Activated naive CD8-positive, alpha-beta T cell treated with anti-CD3 and anti-CD28 coated beads, Interleukin-2, amount 10 ng/mL, durations not matched to agents 7 days and 5 days (primary cell): Measurements from ENCODE around the gene ACYP2. TPM values are rescaled to one million over a fixed set of nuclear protein-coding genes. Genes with fewer than 3 reads are reported as not detected.
A peak's percentile ranks its signal among the peaks of the same experiment; 100 is the strongest.
"Not testable (repeated sequence)": the region's sequence is repeated elsewhere in the genome, so short reads cannot be mapped to it uniquely, and the experiment has no call there.

Experiments used
- ATAC-seq: fragments of 150-1000 bp; cut with Tn5 transposase; one replicate; pipeline ENCODE4 v1.10.0; 2021; ENCODE audit warnings: low read depth, moderate library complexity
- POLR2A ChIA-PET: fragments of 350-600 bp; sonication (Branson Sonifier 250); formaldehyde crosslinking; loops from one replicate; lab custom pipeline; 2021; ENCODE audit warnings: antibody characterized with exemption; lab: Charles Lee
- DNase-seq: peaks from one replicate; pipeline ENCODE4 v3.0.0; 2021
- H3K27ac Mint-ChIP-seq: one replicate; pipeline ENCODE4 v1.8.0; 2022; ENCODE audit warnings: mild to moderate bottlenecking, mixed read lengths
- H3K27me3 Mint-ChIP-seq: one replicate; pipeline ENCODE4 v1.8.0; 2022; ENCODE audit warnings: mild to moderate bottlenecking, moderate library complexity, mixed read lengths
- H3K36me3 Mint-ChIP-seq: one replicate; pipeline ENCODE4 v1.8.0; 2021; ENCODE audit warnings: mild to moderate bottlenecking, mixed read lengths
- H3K4me1 Mint-ChIP-seq: one replicate; pipeline ENCODE4 v1.8.0; 2021; ENCODE audit warnings: mixed read lengths
- H3K4me3 Mint-ChIP-seq: one replicate; pipeline ENCODE4 v1.8.0; 2022; ENCODE audit warnings: mild to moderate bottlenecking, moderate library complexity, mixed read lengths
- H3K9me3 Mint-ChIP-seq: one replicate; pipeline ENCODE4 v1.8.0; 2021; ENCODE audit warnings: mixed read lengths
- total RNA-seq, 2 experiments: library from RNA; stranded (reverse); gene quantifications; one replicate each; pipeline ENCODE4 v1.2.3, GENCODE V29; 2021

Gene ACYP2
- total RNA-seq, 2 experiments from 2014 or later = 13.9 TPM

DNA sequence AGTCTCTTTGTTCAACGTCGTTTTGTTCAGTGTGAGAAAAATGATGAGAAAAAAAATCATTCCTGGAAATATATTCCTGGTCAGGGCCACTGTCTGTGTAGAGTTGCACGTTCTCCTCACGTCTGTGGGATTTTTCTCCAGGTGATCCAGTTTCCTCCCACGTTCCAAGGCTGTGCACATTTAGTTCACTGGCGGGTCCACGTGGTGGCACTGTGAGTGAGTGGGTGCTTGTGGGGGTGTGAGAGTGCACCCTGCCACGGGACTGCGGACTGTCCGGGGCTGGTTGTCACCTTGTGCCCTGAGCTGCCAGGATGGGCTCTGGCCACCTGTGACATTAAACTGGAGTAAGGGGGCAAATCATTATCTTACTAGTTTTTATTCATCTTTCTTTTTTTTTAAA is 30.3 kb upstream of the ACYP2 start:
- no peak for DNase-seq
- Mint-ChIP-seq H3K27me3 (no peaks in the 10 kb centered on the region), H3K9me3 (no peaks in the 10 kb centered on the region), H3K27ac (no peak overlapping the region), H3K4me1 (peaks cover 5% of the 10 kb centered on the region), H3K36me3 (peaks cover 2% of the 10 kb centered on the region), H3K4me3 (no peak overlapping the region)
- POLR2A ChIA-PET = no interaction called here
- no peak for ATAC-seq

- POLR2A ChIA-PET = no interaction called here
These were observed 29.3 kb upstream of the ACYP2 start for GRCh38 chr2:54086157-54086556.

GRCh38 chr2:54088191-54088634 is 27.2 kb upstream of the ACYP2 start:
- Mint-ChIP-seq H3K4me1 (peaks cover 5% of the 10 kb centered on the region), H3K27me3 (no peaks in the 10 kb centered on the region), H3K36me3 (no peaks in the 10 kb centered on the region), H3K9me3 (no peaks in the 10 kb centered on the region), H3K4me3 (no peak overlapping the region), H3K27ac (no peak overlapping the region)
- DNase-seq = no peak
- ATAC-seq = no peak
- POLR2A ChIA-PET = no interaction called here

More at GRCh38 chr2:54086157-54086556, 29.3 kb upstream of the ACYP2 start:
- peaks cover 2% of the 10 kb centered on the region for H3K36me3 Mint-ChIP-seq
- H3K27me3 Mint-ChIP-seq = no peaks in the 10 kb centered on the region
- ATAC-seq = no peak
- H3K4me1 Mint-ChIP-seq = peaks cover 5% of the 10 kb centered on the region
- no peak for DNase-seq
- H3K27ac Mint-ChIP-seq = no peak overlapping the region
- no peaks in the 10 kb centered on the region for H3K9me3 Mint-ChIP-seq
- H3K4me3 Mint-ChIP-seq = no peak overlapping the region

GRCh38 chr2:54088719-54089118 is 26.7 kb upstream of the ACYP2 start:
- H3K36me3 Mint-ChIP-seq = no peaks in the 10 kb centered on the region
- H3K27me3 Mint-ChIP-seq = no peaks in the 10 kb centered on the region
- DNase-seq = no peak
- H3K4me3 Mint-ChIP-seq = no peak overlapping the region
- no peak overlapping the region for H3K27ac Mint-ChIP-seq
- H3K4me1 Mint-ChIP-seq = peaks cover 6% of the 10 kb centered on the region
- H3K9me3 Mint-ChIP-seq = no peaks in the 10 kb centered on the region
- POLR2A ChIA-PET = no interaction called here
- no peak for ATAC-seq

DNA sequence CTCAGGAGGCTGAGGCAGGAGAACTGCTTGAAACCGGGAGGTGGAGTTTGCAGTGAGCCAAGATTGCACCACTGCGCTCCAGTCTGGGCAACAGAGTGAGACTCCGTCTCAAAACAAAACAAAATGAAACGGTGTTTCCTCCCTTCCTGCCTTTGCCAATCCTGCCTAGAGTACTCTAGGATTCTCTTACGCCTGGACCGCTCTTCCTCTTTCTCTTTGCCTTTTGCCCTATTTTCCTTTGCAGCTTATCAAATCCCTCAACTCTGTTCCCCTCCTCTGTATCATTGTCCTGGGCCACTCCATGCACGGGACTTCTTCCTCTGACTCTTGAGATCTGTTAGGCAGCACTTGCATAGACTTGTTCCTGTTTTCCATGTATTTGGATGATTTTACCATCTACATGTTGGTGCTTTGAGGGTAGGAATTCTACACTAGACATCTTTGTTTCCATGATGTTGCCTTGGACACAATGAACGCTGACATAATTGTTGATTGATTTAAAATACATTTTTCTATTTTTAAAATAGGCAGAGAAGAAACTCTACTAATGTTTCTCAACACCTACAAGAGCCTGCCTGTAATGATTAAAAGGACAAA is 24.8 kb upstream of the ACYP2 start:
- H3K4me1 Mint-ChIP-seq = peaks cover 6% of the 10 kb centered on the region
- peaks cover 1% of the 10 kb centered on the region for H3K9me3 Mint-ChIP-seq
- H3K27me3 Mint-ChIP-seq = no peaks in the 10 kb centered on the region
- POLR2A ChIA-PET = no interaction called here
- no peak overlapping the region for H3K4me3 Mint-ChIP-seq
- ATAC-seq = no peak
- no peak for DNase-seq
- no peak overlapping the region for H3K27ac Mint-ChIP-seq
- H3K36me3 Mint-ChIP-seq = no peaks in the 10 kb centered on the region

GRCh38 chr2:54092940-54093339 is 22.5 kb upstream of the ACYP2 start:
- no peak overlapping the region for H3K27ac Mint-ChIP-seq
- no peaks in the 10 kb centered on the region for H3K36me3 Mint-ChIP-seq
- POLR2A ChIA-PET = no interaction called here
- H3K27me3 Mint-ChIP-seq = no peaks in the 10 kb centered on the region
- peaks cover 1% of the 10 kb centered on the region for H3K9me3 Mint-ChIP-seq
- no peak for ATAC-seq
- no peak for DNase-seq
- H3K4me3 Mint-ChIP-seq = no peak overlapping the region
- H3K4me1 Mint-ChIP-seq = peaks cover 6% of the 10 kb centered on the region

GRCh38 chr2:54095406-54095805 is 20.0 kb upstream of the ACYP2 start:
- H3K4me3 Mint-ChIP-seq, H3K27ac Mint-ChIP-seq, POLR2A ChIA-PET: not testable (repeated sequence)

GRCh38 chr2:54096141-54096540 is 19.3 kb upstream of the ACYP2 start:
- DNase-seq, H3K27me3 Mint-ChIP-seq, H3K27ac Mint-ChIP-seq, H3K4me1 Mint-ChIP-seq, H3K36me3 Mint-ChIP-seq, H3K9me3 Mint-ChIP-seq, POLR2A ChIA-PET, H3K4me3 Mint-ChIP-seq, ATAC-seq: not testable (repeated sequence)

More at GRCh38 chr2:54095406-54095805, 20.0 kb upstream of the ACYP2 start:
- DNase-seq, H3K9me3 Mint-ChIP-seq, H3K36me3 Mint-ChIP-seq, ATAC-seq, H3K27me3 Mint-ChIP-seq, H3K4me1 Mint-ChIP-seq: not testable (repeated sequence)

GRCh38 chr2:54097124-54097523 is 18.3 kb upstream of the ACYP2 start:
- H3K27ac Mint-ChIP-seq = no peak overlapping the region
- ATAC-seq (no peak), DNase-seq (no peak)
- POLR2A ChIA-PET = no interaction called here
- peaks cover 1% of the 10 kb centered on the region for H3K9me3 Mint-ChIP-seq
- H3K27me3 Mint-ChIP-seq = no peaks in the 10 kb centered on the region
- no peaks in the 10 kb centered on the region for H3K36me3 Mint-ChIP-seq
- H3K4me3 Mint-ChIP-seq = no peak overlapping the region
- H3K4me1 Mint-ChIP-seq = peaks cover 8% of the 10 kb centered on the region

- no peaks in the 10 kb centered on the region for H3K9me3 Mint-ChIP-seq
- H3K4me1 Mint-ChIP-seq = peaks cover 6% of the 10 kb centered on the region
- no peaks in the 10 kb centered on the region for H3K36me3 Mint-ChIP-seq
- ATAC-seq = no peak
- H3K4me3 Mint-ChIP-seq = no peak overlapping the region
- POLR2A ChIA-PET = no interaction called here
- H3K27me3 Mint-ChIP-seq = no peaks in the 10 kb centered on the region
- DNase-seq = no peak
- H3K27ac Mint-ChIP-seq = no peak overlapping the region
These were observed 16.0 kb upstream of the ACYP2 start for GRCh38 chr2:54099370-54099769.

DNA sequence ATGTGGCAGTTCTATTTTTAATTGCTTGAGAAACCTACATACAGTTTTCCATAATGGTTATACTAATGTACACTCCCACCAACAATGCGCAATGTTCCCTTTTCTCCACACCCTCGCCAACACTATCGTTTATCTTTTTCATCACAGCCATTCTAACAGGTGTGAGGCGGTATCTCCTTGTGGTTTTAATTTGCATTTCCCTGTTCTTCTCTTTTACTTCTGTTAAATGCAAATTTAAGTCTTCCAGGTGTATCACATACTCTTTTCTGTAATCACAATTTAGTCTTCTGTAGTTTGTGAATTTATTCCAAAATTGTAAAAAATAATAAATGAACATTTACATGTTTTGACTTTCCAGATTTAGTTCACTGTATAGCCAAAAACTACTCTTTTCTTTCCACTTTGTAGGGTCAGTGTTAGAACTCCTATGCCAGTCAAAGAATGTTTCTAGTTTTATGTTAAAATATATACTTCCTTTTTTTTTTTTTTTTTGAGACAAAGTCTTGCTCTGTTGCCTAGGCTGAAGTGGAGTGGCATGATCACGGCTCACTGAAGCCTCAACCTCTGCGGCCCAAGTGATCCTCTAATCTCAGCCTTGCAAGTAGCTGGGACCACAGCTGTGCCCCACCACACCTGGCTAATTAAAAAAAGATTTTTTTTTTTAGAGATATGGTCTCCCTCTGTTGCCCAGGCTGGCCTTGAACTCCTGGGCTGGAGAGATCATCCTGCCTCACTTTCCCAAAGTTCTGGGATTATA is 15.4 kb upstream of the ACYP2 start:
- DNase-seq = no peak
- Mint-ChIP-seq H3K36me3 (no peaks in the 10 kb centered on the region), H3K9me3 (no peaks in the 10 kb centered on the region), H3K27me3 (no peaks in the 10 kb centered on the region), H3K4me3 (no peak overlapping the region), H3K27ac (no peak overlapping the region), H3K4me1 (peaks cover 6% of the 10 kb centered on the region)
- POLR2A ChIA-PET = no interaction called here
- ATAC-seq = no peak

GRCh38 chr2:54100772-54101171 is 14.6 kb upstream of the ACYP2 start:
- Mint-ChIP-seq H3K27ac (no peak overlapping the region), H3K36me3 (no peaks in the 10 kb centered on the region), H3K4me3 (no peak overlapping the region), H3K9me3 (no peaks in the 10 kb centered on the region), H3K27me3 (no peaks in the 10 kb centered on the region), H3K4me1 (peaks cover 6% of the 10 kb centered on the region)
- no peak for DNase-seq
- POLR2A ChIA-PET = no interaction called here
- ATAC-seq = no peak

DNA sequence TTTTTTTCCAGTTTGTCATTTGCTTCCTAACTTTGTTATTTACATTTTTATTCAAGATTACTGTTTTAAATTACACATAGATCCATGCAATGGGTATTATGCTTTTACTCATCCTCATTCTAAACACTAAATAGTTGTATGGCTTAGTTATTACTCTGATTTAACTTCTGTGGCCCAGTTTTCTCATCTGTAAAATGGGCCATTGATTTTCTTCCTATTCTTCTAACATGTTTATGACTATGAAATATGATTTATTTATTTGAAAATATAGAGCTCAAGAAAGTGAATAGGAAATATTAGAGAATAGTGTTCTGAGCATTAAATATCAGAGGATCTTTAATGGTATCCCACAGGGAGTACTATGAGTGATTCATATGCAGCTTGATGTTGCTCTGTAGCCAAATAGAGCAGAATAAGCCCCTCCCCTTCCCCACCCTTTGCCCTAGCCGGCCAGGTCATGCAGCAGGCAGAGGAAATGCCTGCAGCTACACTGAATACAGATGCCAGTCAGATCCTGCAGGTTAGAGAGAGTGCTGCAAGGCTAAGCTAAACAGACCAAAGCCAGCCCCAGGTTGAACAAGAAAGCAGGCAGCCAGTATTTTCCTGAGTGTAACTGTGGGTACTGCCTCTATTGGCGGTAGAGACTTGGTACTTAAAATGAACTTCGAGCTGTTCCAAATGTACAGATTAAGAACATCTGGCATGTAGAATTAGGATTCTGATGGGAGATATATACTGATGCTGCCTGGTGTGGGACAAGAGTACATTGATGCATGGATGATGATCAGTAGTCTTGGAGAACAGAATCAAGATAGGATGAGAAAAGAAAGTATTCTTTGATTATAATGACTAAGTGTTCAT is 11.7 kb upstream of the ACYP2 start:
- no peaks in the 10 kb centered on the region for H3K27me3 Mint-ChIP-seq
- ATAC-seq (peak; percentile 96), DNase-seq (no peak)
- no peak overlapping the region for H3K27ac Mint-ChIP-seq
- no peak overlapping the region for H3K4me3 Mint-ChIP-seq
- POLR2A ChIA-PET = interaction anchor here (0.5 to 1.4 kb wide), 3 partner anchors 12 to 314 kb away, joined by 3 to 6 read pairs (median 3); partner anchors contain the start of gene ACYP2
- H3K9me3 Mint-ChIP-seq = no peaks in the 10 kb centered on the region
- no peaks in the 10 kb centered on the region for H3K36me3 Mint-ChIP-seq
- peaks cover 8% of the 10 kb centered on the region for H3K4me1 Mint-ChIP-seq
